K562 (cell line): Measurements from ENCODE around the gene HOXB5. TPM values are rescaled to one million over a fixed set of nuclear protein-coding genes. Genes with fewer than 3 reads are reported as not detected.

Experiments used
- ATAC-seq: fragments of 200-7000 bp; cut with Tn5 transposase; 3 replicates; pipeline ENCODE4 v1.9.1; 2020; ENCODE audit warnings: moderate library complexity
- BruUV-seq: library from RNA; stranded (reverse); fragments of 400-500 nt; replicated peaks from 2 replicates; lab custom pipeline; 2021; lab: Mats Ljungman, UMichigan
- CTCF ChIA-PET: fragments of 300-600 bp; formaldehyde crosslinking; extraction: SDS; loops from one replicate; lab custom pipeline; 2021; ENCODE audit warnings: low intra/inter-chr PET ratio; lab: Yijun Ruan, JAX
- POLR2A ChIA-PET: fragments of 300-600, 350-650 bp; sonication (Branson Sonifier 250); formaldehyde crosslinking; extraction: SDS; loops from one replicate; lab custom pipeline; 2021; ENCODE audit warnings: antibody characterized with exemption, inconsistent platforms; lab: Yijun Ruan, JAX
- DNase-seq, 4 experiments: peaks; one replicate each; pipeline versions ENCODE4 v3.0.0 to v3.0.0-alpha.2; 2011 to 2018; ENCODE audit warnings: low spot score in 3 of 4, mixed read lengths in 3 of 4; ENCODE audit errors: extremely low read depth in 1 of 4
- FAIRE-seq: peaks from 2 replicates; lab custom pipeline; 2011; peaks lifted over from hg19 to GRCh38; lab: Jason Lieb, UNC
- H2AFZ ChIP-seq: 2 replicates; pipeline ENCODE4 v1.6.0; 2011; ENCODE audit warnings: low read depth, low read length, control low read depth, inconsistent platforms
- H3K27ac ChIP-seq: fragments of 200-600 bp; 3 replicates; pipeline ENCODE4 v1.8.0; 2011; ENCODE audit warnings: low read depth, mild to moderate bottlenecking, control low read depth, inconsistent platforms, low read length, moderate library complexity, mixed read lengths; ENCODE audit errors: extremely low read depth
- H3K27me3 ChIP-seq, 2 experiments: fragments of 300-600 bp in 1 of 2; 2 replicates in 1 of 2; 3 replicates in 1 of 2; pipeline versions ENCODE4 v1.6.0 to v1.8.0; 2011; ENCODE audit warnings: inconsistent platforms in 2 of 2, low read length in 2 of 2, mild to moderate bottlenecking in 1 of 2, mixed read lengths in 1 of 2, moderate library complexity in 1 of 2; ENCODE audit not compliant: control insufficient read depth in 2 of 2, insufficient read depth in 2 of 2
- H3K36me3 ChIP-seq: fragments of 300-600 bp; 3 replicates; pipeline ENCODE4 v1.8.0; 2011; ENCODE audit warnings: mild to moderate bottlenecking, low read length, inconsistent platforms; ENCODE audit not compliant: control insufficient read depth, insufficient read depth
- H3K4me1 ChIP-seq, 2 experiments: fragments of 200-600 bp in 1 of 2; replicated peaks in 1 of 2; 2 replicates in 1 of 2; 3 replicates in 1 of 2; pipeline versions ENCODE4 v1.5.1 to v1.8.0; 2011; ENCODE audit warnings: inconsistent platforms in 2 of 2, low read length in 2 of 2, mild to moderate bottlenecking in 1 of 2, mixed read lengths in 1 of 2, moderate library complexity in 1 of 2; ENCODE audit not compliant: control insufficient read depth in 2 of 2, insufficient read depth in 2 of 2
- H3K4me2 ChIP-seq: 2 replicates; pipeline ENCODE4 v1.6.1; 2011; ENCODE audit warnings: low read length, control low read depth, inconsistent platforms, mixed read lengths; ENCODE audit not compliant: insufficient read depth
- H3K4me3 ChIP-seq: fragments of 200-600 bp; sonication (generic), shearing (Covaris generic); 2 replicates; pipeline ENCODE4 v1.5.1; 2016; ENCODE audit warnings: control low read depth, inconsistent platforms
- H3K79me2 ChIP-seq: fragments of 200-600 bp; 3 replicates; pipeline ENCODE4 v1.8.0; 2011; ENCODE audit warnings: low read length, inconsistent platforms; ENCODE audit not compliant: control insufficient read depth, insufficient read depth
- H3K9ac ChIP-seq, 2 experiments: 2 replicates each; pipeline versions ENCODE4 v1.6.0 to v1.6.1; 2011; ENCODE audit warnings: low read depth in 2 of 2, low read length in 2 of 2, control low read depth in 1 of 2, inconsistent platforms in 1 of 2, mild to moderate bottlenecking in 1 of 2, mixed read lengths in 1 of 2; ENCODE audit not compliant: insufficient read depth in 1 of 2
- H3K9me1 ChIP-seq: one replicate; pipeline ENCODE4 v1.6.0; 2011; ENCODE audit warnings: inconsistent platforms, mild to moderate bottlenecking, low read length, moderate library complexity; ENCODE audit not compliant: control insufficient read depth, insufficient read depth
- H3K9me3 ChIP-seq: replicated peaks from 2 replicates; pipeline ENCODE4 v1.5.1; 2011; ENCODE audit warnings: low read depth, low read length, inconsistent platforms; ENCODE audit not compliant: control insufficient read depth, insufficient read depth
- H4K20me1 ChIP-seq: replicated peaks from 2 replicates; pipeline ENCODE4 v1.6.1; 2011; ENCODE audit warnings: low read length, inconsistent platforms, mixed read lengths; ENCODE audit not compliant: control insufficient read depth, insufficient read depth
- ATF4 ChIP-seq: fragments of 450-650 bp; formaldehyde crosslinking; IDR thresholded peaks from 2 replicates; pipeline ENCODE4 v1.4.0; 2022; ENCODE audit warnings: mild to moderate bottlenecking, moderate library complexity
- CCAR2 ChIP-seq: fragments of 200-400 bp; formaldehyde crosslinking; IDR thresholded peaks from 2 replicates; pipeline ENCODE4 v1.6.1; 2017; ENCODE audit warnings: mild to moderate bottlenecking, low read depth, low read length
- CHCHD3 ChIP-seq: fragments of 250-450 bp; sonication (Bioruptor Pico); IDR thresholded peaks from 2 replicates; pipeline ENCODE4 v2.1.2; 2022; ENCODE audit warnings: mild to moderate bottlenecking
- E2F4 ChIP-seq: sonication (generic); formaldehyde crosslinking; IDR thresholded peaks from 2 replicates; pipeline ENCODE4 v1.8.0; 2022; ENCODE audit warnings: mild to moderate bottlenecking, low read depth, missing genetic modification reagents
- HDAC8 ChIP-seq: fragments of 450-650 bp; IDR thresholded peaks from 2 replicates; pipeline ENCODE4 v1.6.1; 2016; ENCODE audit warnings: mild to moderate bottlenecking, missing genetic modification characterization, moderate library complexity, missing compliant biosample characterization
- MTA1 ChIP-seq: fragments of 450-650 bp; IDR thresholded peaks from 2 replicates; pipeline ENCODE4 v1.6.1; 2017; ENCODE audit warnings: borderline replicate concordance
- NCOA4 ChIP-seq: fragments of 450-650 bp; IDR thresholded peaks from 2 replicates; pipeline ENCODE4 v1.6.1; 2018; ENCODE audit warnings: mild to moderate bottlenecking; ENCODE audit not compliant: partially characterized antibody
- NFRKB ChIP-seq: fragments of 450-650 bp; IDR thresholded peaks from 2 replicates; pipeline ENCODE4 v1.6.1; 2016; ENCODE audit warnings: low read depth
- SMARCA5 ChIP-seq: fragments of 450-650 bp; IDR thresholded peaks from 2 replicates; pipeline ENCODE4 v1.6.1; 2016
- SMC3 ChIP-seq: conservative IDR thresholded peaks from 2 replicates; pipeline ENCODE4 v1.6.1; 2011; ENCODE audit warnings: low read depth, low read length, improper control_type of control experiment; ENCODE audit not compliant: insufficient read depth
- TBP ChIP-seq: optimal IDR thresholded peaks from 2 replicates; pipeline ENCODE3; 2011; ENCODE audit warnings: low read depth, low read length, improper control_type of control experiment
- THRB ChIP-seq: fragments of 450-650 bp; formaldehyde crosslinking; conservative IDR thresholded peaks from 2 replicates; pipeline ENCODE4 v1.4.0; 2022; ENCODE audit warnings: mild to moderate bottlenecking, missing genetic modification characterization
- USF2 ChIP-seq: sonication (generic); formaldehyde crosslinking; IDR thresholded peaks from 2 replicates; pipeline ENCODE4 v1.5.0; 2020; ENCODE audit warnings: missing genetic modification reagents
- XRCC5 ChIP-seq: fragments of 200-400 bp; formaldehyde crosslinking; IDR thresholded peaks from 2 replicates; pipeline ENCODE4 v1.6.1; 2017; ENCODE audit warnings: low read depth, mild to moderate bottlenecking, low read length
- ZNF121 ChIP-seq: sonication (generic); formaldehyde crosslinking; conservative IDR thresholded peaks from 2 replicates; pipeline ENCODE4 v1.8.0; 2022; ENCODE audit warnings: missing genetic modification reagents
- ZNF212 ChIP-seq: fragments of 450-650 bp; formaldehyde crosslinking; IDR thresholded peaks from 2 replicates; pipeline ENCODE4 v1.4.0; 2020; ENCODE audit warnings: mild to moderate bottlenecking
- ZSCAN32 ChIP-seq: fragments of 450-650 bp; formaldehyde crosslinking; IDR thresholded peaks from 2 replicates; pipeline ENCODE4 v1.4.0; 2020; ENCODE audit warnings: mild to moderate bottlenecking, moderate library complexity
- WGBS: fragments of 100-300 bp; shearing (Covaris generic); methylation state at CpG from one replicate; pipeline ENCODE4 v1.1.6; 2016; ENCODE audit warnings: low coverage, mixed read lengths; ENCODE audit not compliant: insufficient coverage; ENCODE audit errors: missing lambda C conversion rate; 5-methylcytosine and 5-hydroxymethylcytosine counted together
- in situ Hi-C: fragments of 300-500 bp; cut with MboI; formaldehyde crosslinking; loops from 4 replicates; pipeline ENCODE4 v1.15.0; 2018; ENCODE audit warnings: inconsistent platforms, mixed read lengths
- intact Hi-C: fragments of 100-400 bp; cut with micrococcal nuclease; formaldehyde crosslinking; loops from 2 replicates; pipeline ENCODE4 v1.14.2; 2022
- polyA plus RNA-seq, 8 experiments: library from polyadenylated mRNA; depleted of rRNA in 4 of 8; stranded (reverse) in 5 of 8; unstranded in 3 of 8; fragments of >200 nt; fragmentation: Nextera tagmentation in 2 of 8; fragmentation: Illumina TruSeq in 1 of 8; extraction: Ambion mirVana in 2 of 8; extraction: Trizol in 1 of 8; gene quantifications; 2 replicates each; pipeline versions ENCODE4 v1.2.1 to v1.2.3, GENCODE V29; 2011 to 2014; ENCODE audit warnings: inconsistent platforms in 1 of 8, missing spikeins in 1 of 8
- total RNA-seq, 7 experiments: library from RNA; depleted of rRNA in 6 of 7; stranded (reverse); fragments of >200 nt in 6 of 7; fragmentation: Illumina TruSeq in 2 of 7; extraction: Trizol in 2 of 7; gene quantifications; 2 replicates each; pipeline versions ENCODE4 v1.2.1 to v1.2.3, GENCODE V29; 2011 to 2021; ENCODE audit warnings: low replicate concordance in 1 of 7

The HOXB5 gene
- total and polyA plus RNA-seq, 9 of the 15 experiments (the other 6 are each of a cell fraction or from before 2014, with no cell fraction given), result 0.24 to 2.7 (median 0.65) TPM

- no peak for TF ChIP-seq THRB
- TF ChIP-seq USF2 (CRISPR knock-in tag), result 0 out of 2 replicates have a peak, but pooled peaks have one; percentile 7
- TF ChIP-seq ZSCAN32, result no peak
- no peak for TF ChIP-seq NCOA4
Measured at GRCh38 chr17:48542114-48542656, 51.4 kb downstream of the HOXB5 start (continued).

- Histone ChIP-seq H3K9me3 (no peaks in the 10 kb centered on the region), H3K79me2 (peaks cover 69% of the 10 kb centered on the region), H2AFZ (peak overlapping the region; percentile 37), H3K4me2 (peak overlapping the region; percentile 81), H3K9me1 (no peaks in the 10 kb centered on the region), H4K20me1 (no peaks in the 10 kb centered on the region), H3K4me1 (peaks cover 25 to 29% of the 10 kb centered on the region in 2 experiments), H3K27ac (peak overlapping the region; percentile 95), H3K4me3 (peak overlapping the region; percentile 90), H3K36me3 (peaks cover 20% of the 10 kb centered on the region; the same call in 1 of the 3 replicates), H3K27me3 (no peaks in the 10 kb centered on the region), H3K9ac (peak overlapping the region; percentile 93 to 97)
- ChIA-PET POLR2A (interaction anchor here (0.7 to 2.0 kb wide), 10 partner anchors 9 to 1603 kb away, joined by 3 to 13 read pairs (median 4); no protein-coding TSS in a partner anchor), CTCF (interaction anchor here (0.7 kb wide), 1 partner anchor 63 kb away, joined by 3 read pairs; no protein-coding TSS in a partner anchor)
- WGBS, result under 1% methylated on average over 34 of the region's 36 CpGs
- no TSS peak for BruUV-seq
- FAIRE-seq (no peak), DNase-seq (peak; percentile 53 to 80 (median 64)), ATAC-seq (peak; percentile 50)
- in situ Hi-C loops (no loop called here), intact Hi-C loops (loop anchor here (5.0 kb wide), 1 partner anchor 49 kb away; no protein-coding TSS in a partner anchor)
- no peak for TF ChIP-seq ZSCAN32
- TF ChIP-seq SMC3, result no peak
- no peak for TF ChIP-seq ZNF212 (CRISPR knock-in tag)
- no peak for TF ChIP-seq CHCHD3
- no peak for TF ChIP-seq ATF4 (CRISPR knock-in tag)
- TF ChIP-seq XRCC5, result no peak
- TF ChIP-seq SMARCA5, result no peak
- no peak for TF ChIP-seq HDAC8 (tag)
- TF ChIP-seq E2F4 (CRISPR knock-in tag), result no peak
- TF ChIP-seq ZNF121 (CRISPR knock-in tag), result no peak
- TF ChIP-seq MTA1, result no peak
- peak; percentile 94 for TF ChIP-seq NFRKB
- no peak for TF ChIP-seq CCAR2
- no peak for TF ChIP-seq TBP
Measured at GRCh38 chr17:48541577-48542113, 51.9 kb downstream of the HOXB5 start.
